A549 (cell line): ENCODE data around the gene NASP. TPM values are rescaled to one million over a fixed set of nuclear protein-coding genes. Genes with fewer than 3 reads are reported as not detected.

Source experiments
- ATAC-seq, 2 experiments: fragments of 200-7000 bp in 1 of 2; fragments of >200 bp in 1 of 2; cut with Nextera tagmentation in 1 of 2; cut with Tn5 transposase in 1 of 2; 3 replicates each; pipeline versions ENCODE4 v1.8.0 to v1.9.1; 2018 to 2020; ENCODE audit warnings: mild to moderate bottlenecking in 1 of 2, moderate library complexity in 1 of 2
- CTCF ChIA-PET: fragments of 300-600 bp; sonication (Branson Sonifier 250); formaldehyde crosslinking; extraction: SDS; loops from one replicate; lab custom pipeline; 2021; ENCODE audit warnings: antibody characterized with exemption, inconsistent platforms; lab: Yijun Ruan, JAX
- POLR2A ChIA-PET: fragments of 350-600 bp; formaldehyde crosslinking; extraction: SDS; loops from one replicate; lab custom pipeline; 2021; ENCODE audit warnings: antibody characterized with exemption, inconsistent platforms; lab: Yijun Ruan, JAX
- DNase-seq, 2 experiments: peaks; one replicate each; pipeline versions ENCODE4 v3.0.0 to v3.0.0-alpha.2; 2011 to 2016; ENCODE audit warnings: low read depth in 1 of 2, low spot score in 1 of 2
- FAIRE-seq: peaks from 2 replicates; lab custom pipeline; 2011; peaks lifted over from hg19 to GRCh38; lab: Jason Lieb, UNC
- H3K27ac ChIP-seq, 2 experiments: fragments of >200 bp; sonication (Bioruptor Twin); formaldehyde crosslinking; 3 replicates each; pipeline ENCODE4 v1.5.1; 2016 to 2017
- H3K4me1 ChIP-seq: fragments of >200 bp; sonication (Bioruptor Twin); formaldehyde crosslinking; 3 replicates; pipeline ENCODE4 v1.6.1; 2016
- H3K4me2 ChIP-seq: fragments of >200 bp; sonication (Bioruptor Twin); formaldehyde crosslinking; 3 replicates; pipeline ENCODE4 v1.6.1; 2016
- H3K4me3 ChIP-seq: fragments of >200 bp; sonication (Bioruptor Twin); formaldehyde crosslinking; 3 replicates; pipeline ENCODE4 v1.5.1; 2016
- H3K9me3 ChIP-seq: fragments of >200 bp; sonication (Bioruptor Twin); formaldehyde crosslinking; 3 replicates; pipeline ENCODE4 v1.6.1; 2016
- BHLHE40 ChIP-seq: IDR thresholded peaks from 2 replicates; pipeline ENCODE4 v1.6.1; 2012; ENCODE audit warnings: low read depth, low read length, inconsistent platforms
- CBX2 ChIP-seq: fragments of 200-600 bp; sonication (generic); IDR thresholded peaks from 2 replicates; pipeline ENCODE4 v1.6.1; 2016; ENCODE audit warnings: low read depth, mild to moderate bottlenecking, borderline replicate concordance
- CHD4 ChIP-seq: fragments of 200-600 bp; sonication (generic); IDR thresholded peaks from 2 replicates; pipeline ENCODE4 v1.6.1; 2016; ENCODE audit warnings: antibody characterized with exemption, mild to moderate bottlenecking, borderline replicate concordance
- EHMT2 ChIP-seq: fragments of 200-600 bp; sonication (generic); IDR thresholded peaks from 2 replicates; pipeline ENCODE4 v1.6.1; 2016; ENCODE audit warnings: antibody characterized with exemption, low read depth, mild to moderate bottlenecking, moderate library complexity
- FOSB ChIP-seq: fragments of 250-450 bp; sonication (Bioruptor Pico); IDR thresholded peaks from 2 replicates; pipeline ENCODE4 v1.5.0; 2020; ENCODE audit warnings: mild to moderate bottlenecking, moderate library complexity
- FOSL2 ChIP-seq, 2 experiments: fragments of 450-650 bp in 1 of 2; fragments of >200 bp in 1 of 2; sonication (Bioruptor Twin) in 1 of 2; formaldehyde crosslinking; IDR thresholded peaks; 2 replicates each; pipeline versions ENCODE4 v1.5.0 to v1.6.1; 2016 to 2020; ENCODE audit warnings: mild to moderate bottlenecking in 1 of 2, moderate library complexity in 1 of 2
- FOXS1 ChIP-seq: fragments of 250-450 bp; sonication (Bioruptor Pico); IDR thresholded peaks from 2 replicates; pipeline ENCODE4 v1.5.0; 2020; ENCODE audit warnings: mild to moderate bottlenecking, moderate library complexity
- GATA3 ChIP-seq: IDR thresholded peaks from 2 replicates; pipeline ENCODE4 v1.6.1; 2012; ENCODE audit warnings: borderline replicate concordance
- HOXA7 ChIP-seq: fragments of 250-450 bp; sonication (Bioruptor Pico); IDR thresholded peaks from 2 replicates; pipeline ENCODE4 v1.5.0; 2020; ENCODE audit warnings: mild to moderate bottlenecking, moderate library complexity
- HOXB5 ChIP-seq: fragments of 250-450 bp; sonication (Bioruptor Pico); IDR thresholded peaks from 2 replicates; pipeline ENCODE4 v1.5.0; 2020; ENCODE audit warnings: mild to moderate bottlenecking, moderate library complexity
- JUN ChIP-seq, 2 experiments: fragments of >200 bp; sonication (Bioruptor Twin); formaldehyde crosslinking; IDR thresholded peaks; 2 replicates in 1 of 2; 3 replicates in 1 of 2; pipeline ENCODE4 v1.6.1; 2016 to 2017
- KDM5A ChIP-seq: fragments of 200-600 bp; sonication (generic); IDR thresholded peaks from 2 replicates; pipeline ENCODE4 v1.6.1; 2016; ENCODE audit warnings: antibody characterized with exemption, mild to moderate bottlenecking
- MAZ ChIP-seq: fragments of 150-350 bp; IDR thresholded peaks from 2 replicates; pipeline ENCODE4 v1.6.1; 2014; ENCODE audit warnings: antibody characterized with exemption, low read depth, low read length, borderline replicate concordance
- MYC ChIP-seq: IDR thresholded peaks from 2 replicates; pipeline ENCODE4 v1.6.1; 2012; ENCODE audit warnings: mild to moderate bottlenecking, inconsistent platforms, low read length, improper control_type of control experiment, borderline replicate concordance
- NFE2L2 ChIP-seq: fragments of 150-350 bp; conservative IDR thresholded peaks from 2 replicates; pipeline ENCODE4 v1.6.1; 2014; ENCODE audit warnings: low read length
- RARB ChIP-seq: fragments of 250-450 bp; sonication (Bioruptor Pico); IDR thresholded peaks from 2 replicates; pipeline ENCODE4 v1.8.0; 2021; ENCODE audit warnings: mild to moderate bottlenecking, moderate library complexity
- SMC3 ChIP-seq: fragments of >200 bp; sonication (Bioruptor Twin); formaldehyde crosslinking; IDR thresholded peaks from 3 replicates; pipeline ENCODE4 v1.6.1; 2018; ENCODE audit warnings: inconsistent platforms
- ZC3H11A ChIP-seq: fragments of 450-650 bp; IDR thresholded peaks from 2 replicates; pipeline ENCODE4 v1.6.1; 2014; ENCODE audit warnings: antibody characterized with exemption, mild to moderate bottlenecking
- ZFP36 ChIP-seq: fragments of 450-650 bp; IDR thresholded peaks from 2 replicates; pipeline ENCODE4 v1.6.1; 2014; ENCODE audit warnings: borderline replicate concordance; ENCODE audit not compliant: partially characterized antibody
- WGBS: methylation state at CpG from one replicate; pipeline ENCODE4 v1.1.6; 2017; ENCODE audit errors: missing lambda C conversion rate; 5-methylcytosine and 5-hydroxymethylcytosine counted together
- polyA plus RNA-seq, 4 experiments: library from polyadenylated mRNA; depleted of rRNA in 3 of 4; stranded (reverse); fragments of >200 nt; fragmentation: RNase III in 1 of 4; extraction: RNeasy Plus Mini Kit Qiagen cat#74134 plus additional on column Dnase treatment in 1 of 4; gene quantifications; 2 replicates in 3 of 4; 3 replicates in 1 of 4; pipeline ENCODE4 v1.2.3, GENCODE V29; 2011 to 2017
- TF ChIP-seq, protein P1 (sequence below): fragments of >200 bp; sonication (Bioruptor Twin); formaldehyde crosslinking; IDR thresholded peaks from 3 replicates; pipeline ENCODE4 v1.5.1; 2016
- TF ChIP-seq, protein P2 (sequence below): fragments of >200 bp; sonication (Bioruptor Twin); formaldehyde crosslinking; IDR thresholded peaks from 2 replicates; pipeline ENCODE4 v1.6.1; 2016
- TF ChIP-seq, protein P3 (sequence below): fragments of >200 bp; sonication (Bioruptor Twin); formaldehyde crosslinking; IDR thresholded peaks from 3 replicates; pipeline ENCODE4 v1.6.1; 2016
- TF ChIP-seq, protein P4 (sequence below): IDR thresholded peaks from 2 replicates; pipeline ENCODE4 v1.6.1; 2012
- TF ChIP-seq, protein P5 (sequence below): fragments of 450-650 bp; IDR thresholded peaks from 2 replicates; pipeline ENCODE4 v1.6.1; 2014; ENCODE audit warnings: antibody characterized with exemption
- TF ChIP-seq, protein P6 (sequence below): fragments of 250-450 bp; sonication (Bioruptor Pico); IDR thresholded peaks from 2 replicates; pipeline ENCODE4 v1.5.0; 2021; ENCODE audit warnings: mild to moderate bottlenecking, moderate library complexity, borderline replicate concordance

NASP gene
- polyA plus RNA-seq, 2 of the 4 experiments (the other 2 are of a cell fraction) = 139 to 272 TPM

DNA sequence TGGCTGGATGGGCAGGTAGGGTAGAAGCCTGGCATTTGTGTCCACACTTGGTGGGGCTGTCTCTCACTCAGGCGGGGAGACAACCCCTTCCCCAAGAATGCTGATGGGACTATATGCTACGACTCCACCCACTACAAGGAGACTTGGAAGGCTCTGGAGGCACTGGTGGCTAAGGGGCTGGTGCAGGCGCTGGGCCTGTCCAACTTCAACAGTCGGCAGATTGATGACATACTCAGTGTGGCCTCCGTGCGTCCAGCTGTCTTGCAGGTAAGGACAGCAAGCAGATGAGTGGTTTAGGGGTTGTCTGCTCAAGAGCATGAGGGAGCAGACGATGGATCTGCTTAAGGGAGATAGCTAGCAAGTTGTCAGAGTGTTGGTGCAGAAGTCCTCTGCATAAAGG is 15.9 kb upstream of the NASP start:
- Histone ChIP-seq H3K4me1 (no peaks in the 10 kb centered on the region), H3K4me3 (no peak overlapping the region), H3K9me3 (no peaks in the 10 kb centered on the region), H3K4me2 (no peak overlapping the region), H3K27ac (no peak overlapping the region)
- ATAC-seq (no peak), FAIRE-seq (no peak), DNase-seq (no peak)
- POLR2A ChIA-PET = interaction anchor here (5.4 kb wide), 1 partner anchor 46 kb away, joined by 29 read pairs; the partner anchor contains the start of gene PRDX1
- CTCF ChIA-PET = interaction anchor here (1.3 to 10.1 kb wide), 6 partner anchors 11 to 313 kb away, joined by 3 to 88 read pairs (median 26); no protein-coding TSS in a partner anchor
- TF ChIP-seq CBX2 = no peak
- TF ChIP-seq EHMT2 = no peak
- no peak for TF ChIP-seq RARB (CRISPR knock-in tag)
- TF ChIP-seq KDM5A = no peak
- TF ChIP-seq SMC3 = no peak
- TF ChIP-seq, protein P1, sequence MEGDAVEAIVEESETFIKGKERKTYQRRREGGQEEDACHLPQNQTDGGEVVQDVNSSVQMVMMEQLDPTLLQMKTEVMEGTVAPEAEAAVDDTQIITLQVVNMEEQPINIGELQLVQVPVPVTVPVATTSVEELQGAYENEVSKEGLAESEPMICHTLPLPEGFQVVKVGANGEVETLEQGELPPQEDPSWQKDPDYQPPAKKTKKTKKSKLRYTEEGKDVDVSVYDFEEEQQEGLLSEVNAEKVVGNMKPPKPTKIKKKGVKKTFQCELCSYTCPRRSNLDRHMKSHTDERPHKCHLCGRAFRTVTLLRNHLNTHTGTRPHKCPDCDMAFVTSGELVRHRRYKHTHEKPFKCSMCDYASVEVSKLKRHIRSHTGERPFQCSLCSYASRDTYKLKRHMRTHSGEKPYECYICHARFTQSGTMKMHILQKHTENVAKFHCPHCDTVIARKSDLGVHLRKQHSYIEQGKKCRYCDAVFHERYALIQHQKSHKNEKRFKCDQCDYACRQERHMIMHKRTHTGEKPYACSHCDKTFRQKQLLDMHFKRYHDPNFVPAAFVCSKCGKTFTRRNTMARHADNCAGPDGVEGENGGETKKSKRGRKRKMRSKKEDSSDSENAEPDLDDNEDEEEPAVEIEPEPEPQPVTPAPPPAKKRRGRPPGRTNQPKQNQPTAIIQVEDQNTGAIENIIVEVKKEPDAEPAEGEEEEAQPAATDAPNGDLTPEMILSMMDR = no peak
- WGBS = 93% methylated on average over 5 of the region's 7 CpGs

DNA sequence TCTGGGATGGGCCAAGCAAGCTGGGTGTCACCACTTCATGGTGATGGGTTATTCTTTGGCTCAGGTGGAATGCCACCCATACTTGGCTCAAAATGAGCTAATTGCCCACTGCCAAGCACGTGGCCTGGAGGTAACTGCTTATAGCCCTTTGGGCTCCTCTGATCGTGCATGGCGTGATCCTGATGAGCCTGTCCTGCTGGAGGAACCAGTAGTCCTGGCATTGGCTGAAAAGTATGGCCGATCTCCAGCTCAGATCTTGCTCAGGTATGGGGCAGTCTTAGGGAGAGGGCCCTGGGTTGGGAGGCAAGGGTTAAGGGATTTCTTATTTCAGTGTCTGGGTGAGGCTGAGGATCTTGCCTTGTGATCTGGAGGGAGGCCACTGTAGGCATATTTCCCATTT is 15.4 kb upstream of the NASP start:
- TF ChIP-seq NFE2L2 = no peak
- TF ChIP-seq, protein P2, sequence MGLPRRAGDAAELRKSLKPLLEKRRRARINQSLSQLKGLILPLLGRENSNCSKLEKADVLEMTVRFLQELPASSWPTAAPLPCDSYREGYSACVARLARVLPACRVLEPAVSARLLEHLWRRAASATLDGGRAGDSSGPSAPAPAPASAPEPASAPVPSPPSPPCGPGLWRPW = no peak
- TF ChIP-seq HOXB5 (CRISPR knock-in tag) = no peak
- TF ChIP-seq BHLHE40 = no peak
- TF ChIP-seq ZFP36 = no peak
- no peak for TF ChIP-seq FOSL2 (IDR thresholded peaks at IDR 0.05)
- TF ChIP-seq FOSL2 (CRISPR knock-in tag; IDR thresholded peaks at IDR 0.05) = no peak
- TF ChIP-seq CHD4 = no peak
- no peak for TF ChIP-seq JUN (IDR thresholded peaks at IDR 0.05)
- no peak for TF ChIP-seq ZC3H11A
- TF ChIP-seq FOXS1 = no peak
- no peak for TF ChIP-seq FOSB (CRISPR knock-in tag)
- no peak for TF ChIP-seq HOXA7 (CRISPR knock-in tag)
- no peak for TF ChIP-seq KDM5A
- no peak for TF ChIP-seq RARB (CRISPR knock-in tag)
- TF ChIP-seq, protein P3, sequence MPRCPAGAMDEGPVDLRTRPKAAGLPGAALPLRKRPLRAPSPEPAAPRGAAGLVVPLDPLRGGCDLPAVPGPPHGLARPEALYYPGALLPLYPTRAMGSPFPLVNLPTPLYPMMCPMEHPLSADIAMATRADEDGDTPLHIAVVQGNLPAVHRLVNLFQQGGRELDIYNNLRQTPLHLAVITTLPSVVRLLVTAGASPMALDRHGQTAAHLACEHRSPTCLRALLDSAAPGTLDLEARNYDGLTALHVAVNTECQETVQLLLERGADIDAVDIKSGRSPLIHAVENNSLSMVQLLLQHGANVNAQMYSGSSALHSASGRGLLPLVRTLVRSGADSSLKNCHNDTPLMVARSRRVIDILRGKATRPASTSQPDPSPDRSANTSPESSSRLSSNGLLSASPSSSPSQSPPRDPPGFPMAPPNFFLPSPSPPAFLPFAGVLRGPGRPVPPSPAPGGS = no peak
- CTCF ChIA-PET = interaction anchor here (1.3 to 10.1 kb wide), 13 partner anchors 8 to 554 kb away, joined by 3 to 88 read pairs (median 18); no protein-coding TSS in a partner anchor
- Histone ChIP-seq H3K4me2 (no peak overlapping the region), H3K27ac (no peak overlapping the region), H3K9me3 (no peaks in the 10 kb centered on the region), H3K4me1 (no peaks in the 10 kb centered on the region), H3K4me3 (no peak overlapping the region)
- DNase-seq = no peak
- 94% methylated on average over 4 of the region's 4 CpGs for WGBS
- ATAC-seq = no peak
- no peak for FAIRE-seq
- POLR2A ChIA-PET = interaction anchor here (5.4 kb wide), 1 partner anchor 47 kb away, joined by 29 read pairs; the partner anchor contains the start of gene PRDX1

DNA sequence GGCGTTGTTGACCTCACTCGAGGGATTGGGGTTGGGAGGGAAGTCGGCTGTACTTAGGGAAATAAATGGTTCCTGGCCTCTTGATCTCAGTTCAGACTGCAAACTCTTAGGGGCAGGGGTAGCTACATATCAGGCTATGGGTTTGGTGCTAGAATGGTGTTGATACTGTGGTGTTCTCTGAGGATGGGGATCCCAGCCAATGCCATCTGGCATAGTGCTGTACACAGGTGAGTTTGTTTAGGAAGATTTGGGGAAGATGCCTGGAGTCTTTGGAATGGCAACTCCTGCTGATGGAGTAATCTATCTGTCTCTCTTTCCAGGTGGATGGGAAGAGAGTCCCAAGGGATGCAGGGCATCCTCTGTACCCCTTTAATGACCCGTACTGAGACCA is 14.3 kb upstream of the NASP start:
- POLR2A ChIA-PET = interaction anchor here (5.4 kb wide), 1 partner anchor 48 kb away, joined by 29 read pairs; the partner anchor contains the start of gene PRDX1
- CTCF ChIA-PET = interaction anchor here (1.0 to 10.1 kb wide), 21 partner anchors 9 to 654 kb away, joined by 3 to 88 read pairs (median 11); partner anchors contain the start of genes AKR1A1, CCDC163 and MMACHC
- TF ChIP-seq, protein P4, sequence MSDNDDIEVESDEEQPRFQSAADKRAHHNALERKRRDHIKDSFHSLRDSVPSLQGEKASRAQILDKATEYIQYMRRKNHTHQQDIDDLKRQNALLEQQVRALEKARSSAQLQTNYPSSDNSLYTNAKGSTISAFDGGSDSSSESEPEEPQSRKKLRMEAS = no peak
- TF ChIP-seq, protein P5, sequence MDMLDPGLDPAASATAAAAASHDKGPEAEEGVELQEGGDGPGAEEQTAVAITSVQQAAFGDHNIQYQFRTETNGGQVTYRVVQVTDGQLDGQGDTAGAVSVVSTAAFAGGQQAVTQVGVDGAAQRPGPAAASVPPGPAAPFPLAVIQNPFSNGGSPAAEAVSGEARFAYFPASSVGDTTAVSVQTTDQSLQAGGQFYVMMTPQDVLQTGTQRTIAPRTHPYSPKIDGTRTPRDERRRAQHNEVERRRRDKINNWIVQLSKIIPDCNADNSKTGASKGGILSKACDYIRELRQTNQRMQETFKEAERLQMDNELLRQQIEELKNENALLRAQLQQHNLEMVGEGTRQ = no peak
- TF ChIP-seq, protein P3 = no peak
- TF ChIP-seq CBX2 = no peak
- TF ChIP-seq, protein P6, sequence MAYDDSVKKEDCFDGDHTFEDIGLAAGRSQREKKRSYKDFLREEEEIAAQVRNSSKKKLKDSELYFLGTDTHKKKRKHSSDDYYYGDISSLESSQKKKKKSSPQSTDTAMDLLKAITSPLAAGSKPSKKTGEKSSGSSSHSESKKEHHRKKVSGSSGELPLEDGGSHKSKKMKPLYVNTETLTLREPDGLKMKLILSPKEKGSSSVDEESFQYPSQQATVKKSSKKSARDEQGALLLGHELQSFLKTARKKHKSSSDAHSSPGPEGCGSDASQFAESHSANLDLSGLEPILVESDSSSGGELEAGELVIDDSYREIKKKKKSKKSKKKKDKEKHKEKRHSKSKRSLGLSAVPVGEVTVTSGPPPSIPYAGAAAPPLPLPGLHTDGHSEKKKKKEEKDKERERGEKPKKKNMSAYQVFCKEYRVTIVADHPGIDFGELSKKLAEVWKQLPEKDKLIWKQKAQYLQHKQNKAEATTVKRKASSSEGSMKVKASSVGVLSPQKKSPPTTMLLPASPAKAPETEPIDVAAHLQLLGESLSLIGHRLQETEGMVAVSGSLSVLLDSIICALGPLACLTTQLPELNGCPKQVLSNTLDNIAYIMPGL (CRISPR knock-in tag) = no peak
- TF ChIP-seq MYC = no peak
- no peak for TF ChIP-seq GATA3
- no peak for TF ChIP-seq SMC3
- TF ChIP-seq ZC3H11A = no peak
- TF ChIP-seq, protein P2 = no peak
- TF ChIP-seq MAZ = no peak

More for the DNA sequence above, 14.3 kb upstream of the NASP start:
- FAIRE-seq (no peak), ATAC-seq (peak; percentile 15 to 45; a peak in 3 of 6 replicates), DNase-seq (no peak)
- WGBS = 65% methylated on average over 4 of the region's 4 CpGs
- Histone ChIP-seq H3K27ac (no peak overlapping the region), H3K4me2 (no peak overlapping the region), H3K9me3 (no peaks in the 10 kb centered on the region), H3K4me1 (no peaks in the 10 kb centered on the region), H3K4me3 (no peak overlapping the region)
